ENCODE data around the gene GFRAL. TPM values are rescaled to one million over a fixed set of nuclear protein-coding genes. Genes with fewer than 3 reads are reported as not detected.

The GFRAL gene
- total RNA-seq, 1 experiment from 2014 or later: not detected

DNA sequence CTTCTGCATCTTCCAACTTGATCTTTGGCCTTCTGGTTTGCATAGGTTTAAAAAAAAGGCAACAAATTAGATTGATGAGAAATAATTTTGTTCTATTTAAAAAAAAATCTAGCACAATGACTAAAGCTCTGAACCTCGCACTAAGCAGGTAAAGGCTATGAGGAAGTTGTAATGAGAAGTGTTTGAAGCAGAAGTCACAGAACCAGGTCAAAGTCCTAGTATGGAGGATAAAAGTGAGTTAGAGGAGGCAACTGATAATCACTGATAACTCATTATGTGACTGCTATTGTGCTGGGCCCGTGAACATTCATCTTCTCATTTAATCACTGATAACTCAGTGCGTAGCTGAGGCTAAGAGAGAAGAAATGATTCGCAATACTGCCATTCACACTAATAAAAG is 46.1 kb upstream of the GFRAL start:
- BruUV-seq (replicated peaks): no TSS peak
- Histone ChIP-seq H3K4me2 (ENCODE audit: low read length) (no peak overlapping the region), H3K9ac (ENCODE audit: low read length) (no peak overlapping the region), H3K4me3 (replicated peaks in 1 of 2; ENCODE audit: low read depth in 1 of 2, low read length in 2 of 2) (no peak overlapping the region), H3K27me3 (ENCODE audit: insufficient read depth, low read length) (no peaks in the 10 kb centered on the region), H3K36me3 (ENCODE audit: control insufficient read depth in 1 of 2, insufficient read depth in 2 of 2, low read length in 2 of 2) (no peaks in the 10 kb centered on the region), H3K9me2 (ENCODE audit: insufficient read depth) (no peaks in the 10 kb centered on the region), H3K4me1 (ENCODE audit: control insufficient read depth in 1 of 2, insufficient read depth in 2 of 2, low read length in 2 of 2) (0 out of 4 replicates have a peak, but pooled peaks cover 0 to 4% of the 10 kb centered on the region in 2 experiments), H2AFZ (ENCODE audit: low read depth, low read length, poor library complexity, severe bottlenecking) (no peak overlapping the region), H3K27ac (ENCODE audit: low read depth, low read length) (no peak overlapping the region), H3K79me2 (ENCODE audit: insufficient read depth, low read length) (no peaks in the 10 kb centered on the region), H4K20me1 (ENCODE audit: insufficient read depth) (no peaks in the 10 kb centered on the region), H3K9me3 (ENCODE audit: control insufficient read depth in 1 of 2, insufficient read depth in 1 of 2, low read depth in 1 of 2, low read length in 2 of 2) (no peaks in the 10 kb centered on the region)
- ATAC-seq (no peak), DNase-seq (ENCODE audit: low read depth, low spot score) (no peak)
- intact Hi-C loops (cut with micrococcal nuclease): no loop called here
- TF ChIP-seq ELF1 (IDR thresholded peaks at IDR 0.05; ENCODE audit: borderline replicate concordance, low read depth) (no peak), JUND (IDR thresholded peaks at IDR 0.05) (no peak), CEBPB (IDR thresholded peaks at IDR 0.05; ENCODE audit: low read depth) (no peak), SRF (IDR thresholded peaks at IDR 0.05; ENCODE audit: low read depth) (no peak), TCF7L2 (IDR thresholded peaks at IDR 0.05; ENCODE audit: borderline replicate concordance, extremely low read depth, insufficient read depth, insufficient read length) (no peak)
- TF ChIP-seq, protein P1, sequence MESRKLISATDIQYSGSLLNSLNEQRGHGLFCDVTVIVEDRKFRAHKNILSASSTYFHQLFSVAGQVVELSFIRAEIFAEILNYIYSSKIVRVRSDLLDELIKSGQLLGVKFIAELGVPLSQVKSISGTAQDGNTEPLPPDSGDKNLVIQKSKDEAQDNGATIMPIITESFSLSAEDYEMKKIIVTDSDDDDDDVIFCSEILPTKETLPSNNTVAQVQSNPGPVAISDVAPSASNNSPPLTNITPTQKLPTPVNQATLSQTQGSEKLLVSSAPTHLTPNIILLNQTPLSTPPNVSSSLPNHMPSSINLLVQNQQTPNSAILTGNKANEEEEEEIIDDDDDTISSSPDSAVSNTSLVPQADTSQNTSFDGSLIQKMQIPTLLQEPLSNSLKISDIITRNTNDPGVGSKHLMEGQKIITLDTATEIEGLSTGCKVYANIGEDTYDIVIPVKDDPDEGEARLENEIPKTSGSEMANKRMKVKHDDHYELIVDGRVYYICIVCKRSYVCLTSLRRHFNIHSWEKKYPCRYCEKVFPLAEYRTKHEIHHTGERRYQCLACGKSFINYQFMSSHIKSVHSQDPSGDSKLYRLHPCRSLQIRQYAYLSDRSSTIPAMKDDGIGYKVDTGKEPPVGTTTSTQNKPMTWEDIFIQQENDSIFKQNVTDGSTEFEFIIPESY (IDR thresholded peaks at IDR 0.05; ENCODE audit: extremely low read depth, insufficient replicate concordance, low read length): no peak
- TF ChIP-seq, protein P2, sequence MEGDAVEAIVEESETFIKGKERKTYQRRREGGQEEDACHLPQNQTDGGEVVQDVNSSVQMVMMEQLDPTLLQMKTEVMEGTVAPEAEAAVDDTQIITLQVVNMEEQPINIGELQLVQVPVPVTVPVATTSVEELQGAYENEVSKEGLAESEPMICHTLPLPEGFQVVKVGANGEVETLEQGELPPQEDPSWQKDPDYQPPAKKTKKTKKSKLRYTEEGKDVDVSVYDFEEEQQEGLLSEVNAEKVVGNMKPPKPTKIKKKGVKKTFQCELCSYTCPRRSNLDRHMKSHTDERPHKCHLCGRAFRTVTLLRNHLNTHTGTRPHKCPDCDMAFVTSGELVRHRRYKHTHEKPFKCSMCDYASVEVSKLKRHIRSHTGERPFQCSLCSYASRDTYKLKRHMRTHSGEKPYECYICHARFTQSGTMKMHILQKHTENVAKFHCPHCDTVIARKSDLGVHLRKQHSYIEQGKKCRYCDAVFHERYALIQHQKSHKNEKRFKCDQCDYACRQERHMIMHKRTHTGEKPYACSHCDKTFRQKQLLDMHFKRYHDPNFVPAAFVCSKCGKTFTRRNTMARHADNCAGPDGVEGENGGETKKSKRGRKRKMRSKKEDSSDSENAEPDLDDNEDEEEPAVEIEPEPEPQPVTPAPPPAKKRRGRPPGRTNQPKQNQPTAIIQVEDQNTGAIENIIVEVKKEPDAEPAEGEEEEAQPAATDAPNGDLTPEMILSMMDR (IDR thresholded peaks at IDR 0.05 in 2 of 3, conservative IDR thresholded peaks at IDR 0.05 in 1 of 3; ENCODE audit: borderline replicate concordance in 1 of 3, insufficient read depth in 1 of 3, low read depth in 2 of 3, low read length in 2 of 3): no peak
- RAD21 ChIA-PET (ENCODE audit: low non-redundant PET in 1 of 2, low total read pairs in 2 of 2, uncharacterized antibody in 2 of 2, unreplicated experiment in 2 of 2): no interaction called here
- CTCF ChIA-PET: no interaction called here
- POLR2A ChIA-PET: no interaction called here

All from HCT116 (cell line).